MM.1S (cell line): ENCODE data around the gene CENPF.

Experiments
- DNase-seq: peaks from one replicate; pipeline ENCODE4 v3.0.0-alpha.2; 2015
- H2AFZ ChIP-seq: fragments of 300-600 bp; sonication (generic); 2 replicates; pipeline ENCODE4 v1.6.0; 2016; ENCODE audit warnings: antibody characterized with exemption, low read length
- H3F3A ChIP-seq: fragments of 300-600 bp; sonication (generic); 2 replicates; pipeline ENCODE4 v1.6.1; 2016; ENCODE audit warnings: mild to moderate bottlenecking, antibody characterized with exemption, low read length, moderate library complexity, mixed read lengths; ENCODE audit not compliant: insufficient read depth
- H3K27ac ChIP-seq: fragments of 300-600 bp; sonication (generic); 2 replicates; pipeline ENCODE4 v1.5.1; 2016; ENCODE audit warnings: mild to moderate bottlenecking, low read length
- H3K27me3 ChIP-seq: fragments of 300-600 bp; sonication (generic); replicated peaks from 2 replicates; pipeline ENCODE4 v1.6.0; 2016; ENCODE audit warnings: low read length; ENCODE audit not compliant: insufficient read depth
- H3K36me3 ChIP-seq: fragments of 300-600 bp; sonication (generic); replicated peaks from 2 replicates; pipeline ENCODE4 v1.6.1; 2016; ENCODE audit warnings: mild to moderate bottlenecking, low read length, mixed read lengths; ENCODE audit not compliant: insufficient read depth
- H3K4me1 ChIP-seq: fragments of 300-600 bp; sonication (generic); 2 replicates; pipeline ENCODE4 v1.6.1; 2016; ENCODE audit warnings: low read length, mixed read lengths
- H3K4me2 ChIP-seq: fragments of 300-600 bp; sonication (generic); 2 replicates; pipeline ENCODE4 v1.6.0; 2016; ENCODE audit warnings: low read depth, low read length
- H3K4me3 ChIP-seq: fragments of 300-600 bp; sonication (generic); 2 replicates; pipeline ENCODE4 v1.5.1; 2016; ENCODE audit warnings: low read length, mixed read lengths
- H3K79me2 ChIP-seq: fragments of 300-600 bp; sonication (generic); 2 replicates; pipeline ENCODE4 v1.6.1; 2016; ENCODE audit warnings: mixed run types, low read length, mixed read lengths
- H3K9ac ChIP-seq: fragments of 300-600 bp; sonication (generic); 2 replicates; pipeline ENCODE4 v1.6.1; 2016; ENCODE audit warnings: low read length, mixed read lengths
- H3K9me2 ChIP-seq: fragments of 300-600 bp; sonication (generic); replicated peaks from 2 replicates; pipeline ENCODE4 v1.6.1; 2016; ENCODE audit warnings: mild to moderate bottlenecking, low read length, mixed read lengths; ENCODE audit not compliant: insufficient read depth
- H3K9me3 ChIP-seq: fragments of 300-600 bp; sonication (generic); replicated peaks from 2 replicates; pipeline ENCODE4 v1.6.1; 2016; ENCODE audit warnings: mild to moderate bottlenecking, low read length, mixed read lengths; ENCODE audit not compliant: insufficient read depth
- H4K20me1 ChIP-seq: fragments of 300-600 bp; sonication (generic); 2 replicates; pipeline ENCODE4 v1.6.1; 2016; ENCODE audit warnings: mild to moderate bottlenecking, low read length, moderate library complexity, mixed read lengths; ENCODE audit not compliant: insufficient read depth
- EZH2 ChIP-seq: fragments of 300-600 bp; sonication (generic); optimal IDR thresholded peaks from 2 replicates; pipeline ENCODE3; 2017; ENCODE audit warnings: low read depth, mild to moderate bottlenecking, antibody characterized with exemption, low read length, mixed read lengths
- EZH2phosphoT487 ChIP-seq: fragments of 300-600 bp; sonication (generic); IDR thresholded peaks from 2 replicates; pipeline ENCODE4 v1.6.1; 2018; ENCODE audit warnings: antibody characterized with exemption, low read length
- TF ChIP-seq, protein P1 (sequence below): fragments of 300-600 bp; sonication (generic); IDR thresholded peaks from 2 replicates; pipeline ENCODE4 v1.5.1; 2016; ENCODE audit warnings: antibody characterized with exemption, low read length, mixed read lengths

The CENPF gene

DNA sequence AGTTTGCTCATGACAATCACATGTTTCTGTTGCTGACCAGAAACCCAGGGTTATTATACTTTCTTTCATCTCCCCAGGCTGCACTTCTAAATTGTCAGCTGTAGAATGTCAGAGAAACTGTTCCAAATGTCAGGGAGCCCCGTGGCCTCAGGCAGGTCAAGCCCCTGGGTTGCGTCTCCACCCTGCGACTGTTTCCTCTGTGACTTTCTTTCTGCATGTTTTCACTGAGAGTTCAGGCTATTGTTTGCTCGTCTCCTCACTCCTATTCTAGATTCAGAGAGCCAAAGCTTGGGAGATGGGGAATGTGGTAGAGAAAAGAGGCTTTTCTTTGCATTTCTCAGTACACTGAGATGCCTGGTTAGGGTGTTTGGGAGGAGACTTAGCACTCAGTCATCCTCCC, 97.4 kb downstream of the CENPF start:
- Histone ChIP-seq H3K4me1 (no peaks in the 10 kb centered on the region), H3K9me3 (no peaks in the 10 kb centered on the region), H3K9ac (no peak overlapping the region), H3F3A (no peaks in the 10 kb centered on the region), H3K4me2 (no peak overlapping the region), H3K9me2 (no peaks in the 10 kb centered on the region), H2AFZ (no peak overlapping the region), H3K27me3 (no peaks in the 10 kb centered on the region), H3K4me3 (no peak overlapping the region), H3K36me3 (no peaks in the 10 kb centered on the region), H3K27ac (no peak overlapping the region), H3K79me2 (no peaks in the 10 kb centered on the region), H4K20me1 (no peaks in the 10 kb centered on the region)
- DNase-seq = no peak
- TF ChIP-seq, protein P1, sequence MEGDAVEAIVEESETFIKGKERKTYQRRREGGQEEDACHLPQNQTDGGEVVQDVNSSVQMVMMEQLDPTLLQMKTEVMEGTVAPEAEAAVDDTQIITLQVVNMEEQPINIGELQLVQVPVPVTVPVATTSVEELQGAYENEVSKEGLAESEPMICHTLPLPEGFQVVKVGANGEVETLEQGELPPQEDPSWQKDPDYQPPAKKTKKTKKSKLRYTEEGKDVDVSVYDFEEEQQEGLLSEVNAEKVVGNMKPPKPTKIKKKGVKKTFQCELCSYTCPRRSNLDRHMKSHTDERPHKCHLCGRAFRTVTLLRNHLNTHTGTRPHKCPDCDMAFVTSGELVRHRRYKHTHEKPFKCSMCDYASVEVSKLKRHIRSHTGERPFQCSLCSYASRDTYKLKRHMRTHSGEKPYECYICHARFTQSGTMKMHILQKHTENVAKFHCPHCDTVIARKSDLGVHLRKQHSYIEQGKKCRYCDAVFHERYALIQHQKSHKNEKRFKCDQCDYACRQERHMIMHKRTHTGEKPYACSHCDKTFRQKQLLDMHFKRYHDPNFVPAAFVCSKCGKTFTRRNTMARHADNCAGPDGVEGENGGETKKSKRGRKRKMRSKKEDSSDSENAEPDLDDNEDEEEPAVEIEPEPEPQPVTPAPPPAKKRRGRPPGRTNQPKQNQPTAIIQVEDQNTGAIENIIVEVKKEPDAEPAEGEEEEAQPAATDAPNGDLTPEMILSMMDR = no peak
- TF ChIP-seq EZH2phosphoT487 = no peak
- no peak for TF ChIP-seq EZH2

DNA sequence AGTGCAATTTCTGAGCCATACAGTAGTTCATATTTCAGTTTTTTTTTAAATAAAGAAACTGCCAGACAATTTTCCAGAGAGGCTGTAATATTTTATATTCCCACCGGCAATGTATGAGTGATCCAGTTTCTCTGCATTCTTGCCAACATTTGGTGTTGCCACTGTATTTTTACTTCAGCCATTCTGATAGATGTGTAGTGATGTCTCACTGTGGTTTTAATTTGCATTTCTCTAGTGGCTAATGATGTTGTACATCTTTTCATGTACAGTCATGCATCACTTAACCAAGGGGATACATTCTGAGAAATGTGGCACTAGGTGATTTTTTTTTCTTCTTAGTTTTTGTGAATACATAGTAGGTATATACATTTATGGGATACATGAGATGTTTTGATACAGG, 99.6 kb downstream of the CENPF start:
- Histone ChIP-seq H3K9ac (no peak overlapping the region), H3K9me2 (no peaks in the 10 kb centered on the region), H3F3A (no peaks in the 10 kb centered on the region), H3K4me1 (no peaks in the 10 kb centered on the region), H3K27me3 (no peaks in the 10 kb centered on the region), H3K36me3 (no peaks in the 10 kb centered on the region), H3K4me3 (no peak overlapping the region), H3K27ac (no peak overlapping the region), H4K20me1 (no peaks in the 10 kb centered on the region), H3K4me2 (no peak overlapping the region), H3K79me2 (no peaks in the 10 kb centered on the region), H3K9me3 (no peaks in the 10 kb centered on the region), H2AFZ (no peak overlapping the region)
- DNase-seq = no peak
- TF ChIP-seq EZH2 (no peak), EZH2phosphoT487 (no peak)
- TF ChIP-seq, protein P1 = no peak

DNA sequence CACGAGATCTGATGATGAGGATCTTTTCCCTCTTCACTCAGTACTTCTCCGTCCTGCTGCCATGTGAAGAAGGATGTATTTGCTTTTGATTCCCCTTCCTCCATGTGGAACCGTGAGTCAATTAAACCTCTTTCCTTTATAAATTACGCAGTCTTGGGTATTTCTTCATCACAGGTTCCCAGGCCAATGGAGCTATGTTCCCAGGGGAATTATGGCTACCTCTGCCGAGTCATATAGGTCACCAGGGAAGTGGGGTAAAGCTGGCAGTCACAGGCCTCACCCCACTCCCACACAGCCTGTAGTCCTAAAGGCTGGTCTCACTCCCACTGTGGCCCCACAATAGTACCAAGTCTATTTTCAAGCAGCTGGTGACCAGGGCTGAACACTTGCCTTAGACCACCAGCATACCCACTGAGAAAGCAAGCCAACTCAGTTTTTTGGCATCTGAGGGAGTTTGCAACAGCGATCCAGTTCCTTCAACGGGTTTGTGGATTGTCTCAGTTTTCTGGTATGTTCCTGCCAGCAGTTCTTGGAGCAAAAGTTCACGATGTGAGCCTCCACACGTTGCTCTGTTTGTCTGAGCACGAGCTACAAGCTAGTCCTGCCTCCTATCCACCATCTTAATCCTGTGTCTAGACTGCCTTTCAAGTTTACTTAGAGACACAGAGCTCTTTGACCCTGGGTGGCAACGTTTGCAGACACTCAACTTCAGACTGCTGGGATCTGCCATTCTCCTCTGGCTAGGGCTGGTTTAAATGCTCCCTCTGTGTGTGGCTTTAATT, 104.5 kb downstream of the CENPF start:
- no peak overlapping the region for H3K4me2 ChIP-seq
- TF ChIP-seq EZH2 (no peak), EZH2phosphoT487 (no peak)
- TF ChIP-seq, protein P1 = no peak

More for the DNA sequence above, 104.5 kb downstream of the CENPF start:
- Histone ChIP-seq H3K9me2 (no peaks in the 10 kb centered on the region), H3K9me3 (no peaks in the 10 kb centered on the region), H2AFZ (no peak overlapping the region), H3K36me3 (no peaks in the 10 kb centered on the region), H3K27me3 (no peaks in the 10 kb centered on the region), H3K27ac (no peak overlapping the region), H4K20me1 (no peaks in the 10 kb centered on the region), H3K79me2 (no peaks in the 10 kb centered on the region), H3F3A (no peaks in the 10 kb centered on the region), H3K9ac (no peak overlapping the region), H3K4me1 (no peaks in the 10 kb centered on the region), H3K4me3 (no peak overlapping the region)
- DNase-seq = no peak
